Astrocyte (in vitro differentiated cells and primary cell): Measurements from ENCODE around the gene FMOD. TPM values are rescaled to one million over a fixed set of nuclear protein-coding genes. Genes with fewer than 3 reads are reported as not detected.

ENCODE experiments used
- DNase-seq: peaks from one replicate; pipeline ENCODE4 v3.0.0-alpha.2; 2010; ENCODE audit warnings: low read depth
- FAIRE-seq: peaks from 2 replicates; lab custom pipeline; 2011; peaks lifted over from hg19 to GRCh38; lab: Jason Lieb, UNC
- H2AFZ ChIP-seq: 2 replicates; pipeline ENCODE4 v1.6.0; 2012; ENCODE audit warnings: low read depth, low read length, inconsistent platforms
- H3K27ac ChIP-seq: 2 replicates; pipeline ENCODE4 v1.5.1; 2011; ENCODE audit warnings: low read depth, low read length, inconsistent platforms
- H3K27me3 ChIP-seq: 2 replicates; pipeline ENCODE4 v1.6.0; 2011; ENCODE audit warnings: low read length, inconsistent platforms; ENCODE audit not compliant: insufficient read depth
- H3K36me3 ChIP-seq: 2 replicates; pipeline ENCODE4 v1.5.1; 2011; ENCODE audit warnings: low read length, inconsistent platforms; ENCODE audit not compliant: insufficient read depth
- H3K4me1 ChIP-seq: 2 replicates; pipeline ENCODE4 v1.5.1; 2011; ENCODE audit warnings: low read length, inconsistent platforms; ENCODE audit not compliant: insufficient read depth
- H3K4me2 ChIP-seq: 2 replicates; pipeline ENCODE4 v1.6.0; 2012; ENCODE audit warnings: low read length, inconsistent platforms
- H3K4me3 ChIP-seq: 2 replicates; pipeline ENCODE4 v1.5.1; 2011; ENCODE audit warnings: low read depth, mild to moderate bottlenecking, low read length, inconsistent platforms; ENCODE audit not compliant: insufficient read depth
- H3K79me2 ChIP-seq: 2 replicates; pipeline ENCODE4 v1.6.0; 2012; ENCODE audit warnings: mild to moderate bottlenecking, low read length, inconsistent platforms; ENCODE audit not compliant: insufficient read depth
- H3K9ac ChIP-seq: 2 replicates; pipeline ENCODE4 v1.6.0; 2012; ENCODE audit warnings: mild to moderate bottlenecking, low read length, inconsistent platforms
- H3K9me3 ChIP-seq: 2 replicates; pipeline ENCODE4 v1.5.1; 2012; ENCODE audit warnings: low read depth, mild to moderate bottlenecking, low read length, inconsistent platforms; ENCODE audit not compliant: insufficient read depth
- H4K20me1 ChIP-seq: 2 replicates; pipeline ENCODE4 v1.6.0; 2012; ENCODE audit warnings: low read length, inconsistent platforms; ENCODE audit not compliant: insufficient read depth
- H3K27ac Mint-ChIP-seq: one replicate; pipeline ENCODE4 v1.8.0; 2021; ENCODE audit warnings: mild to moderate bottlenecking, mixed read lengths; ENCODE audit not compliant: unreplicated experiment
- H3K27me3 Mint-ChIP-seq: one replicate; pipeline ENCODE4 v1.8.0; 2021; ENCODE audit warnings: low read depth, mixed read lengths; ENCODE audit not compliant: unreplicated experiment
- H3K36me3 Mint-ChIP-seq: one replicate; pipeline ENCODE4 v1.8.0; 2021; ENCODE audit warnings: low read depth, mixed read lengths; ENCODE audit not compliant: unreplicated experiment
- H3K4me1 Mint-ChIP-seq: one replicate; pipeline ENCODE4 v1.8.0; 2021; ENCODE audit warnings: low read depth, mixed read lengths; ENCODE audit not compliant: unreplicated experiment
- H3K4me3 Mint-ChIP-seq: one replicate; pipeline ENCODE4 v1.8.0; 2021; ENCODE audit warnings: mild to moderate bottlenecking, moderate library complexity, mixed read lengths; ENCODE audit not compliant: unreplicated experiment
- H3K9me3 Mint-ChIP-seq: one replicate; pipeline ENCODE4 v1.8.0; 2021; ENCODE audit warnings: mild to moderate bottlenecking, mixed read lengths; ENCODE audit not compliant: unreplicated experiment
- EZH2 ChIP-seq: IDR thresholded peaks from 2 replicates; pipeline ENCODE4 v1.6.1; 2012; ENCODE audit warnings: mild to moderate bottlenecking, low read length, inconsistent platforms; ENCODE audit not compliant: insufficient read depth
- total RNA-seq: library from RNA; stranded (reverse); gene quantifications from 2 replicates; pipeline ENCODE4 v1.2.1, GENCODE V29; 2021
- TF ChIP-seq, protein P1 (sequence below): IDR thresholded peaks from 2 replicates; pipeline ENCODE4 v1.5.1; 2011; ENCODE audit warnings: low read depth, mild to moderate bottlenecking, inconsistent platforms, low read length, moderate library complexity; ENCODE audit not compliant: insufficient read depth

The FMOD gene
- total RNA-seq, 1 donor from 2014 or later = not detected

DNA sequence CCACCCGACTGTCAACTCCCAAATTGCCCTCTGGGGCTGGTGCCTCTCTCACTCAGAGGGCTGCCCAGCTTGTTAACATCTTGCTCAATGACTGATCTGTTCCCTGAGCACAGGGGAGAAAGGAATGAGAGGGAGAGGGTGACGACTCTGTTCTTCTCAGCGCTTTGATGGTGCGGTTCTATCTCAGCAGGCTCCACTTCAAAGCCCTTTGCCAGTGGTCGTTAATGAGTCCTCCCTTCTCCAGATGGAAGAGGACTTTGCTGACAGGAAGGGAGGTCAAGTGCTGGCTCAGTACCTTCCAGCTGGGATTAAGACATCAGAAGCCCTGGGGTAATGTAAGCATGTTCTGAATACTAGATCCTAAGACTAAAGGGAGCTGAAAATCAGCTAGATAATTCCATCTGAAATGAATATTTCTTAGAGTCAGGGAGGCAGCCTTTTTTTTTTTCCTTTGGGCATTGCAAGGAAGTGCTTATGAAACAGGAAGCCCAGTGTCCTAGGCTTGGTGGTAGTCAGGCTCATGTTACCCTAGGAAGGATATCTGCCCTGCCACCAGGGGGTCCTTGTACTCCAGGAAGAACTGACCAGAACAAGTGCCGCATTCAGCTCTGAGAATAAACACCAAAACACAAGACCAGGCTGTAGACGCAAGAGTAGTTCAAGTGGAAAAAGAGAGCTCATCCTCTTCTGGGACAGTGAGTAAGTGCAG is 4.7 kb downstream of the FMOD start:
- Histone ChIP-seq H2AFZ (no peak overlapping the region), H3K4me3 (no peak overlapping the region), H4K20me1 (no peaks in the 10 kb centered on the region), H3K9me3 (no peaks in the 10 kb centered on the region), H3K36me3 (no peaks in the 10 kb centered on the region), H3K79me2 (no peaks in the 10 kb centered on the region), H3K4me1 (no peaks in the 10 kb centered on the region), H3K27ac (no peak overlapping the region), H3K9ac (no peak overlapping the region), H3K27me3 (peaks cover 35% of the 10 kb centered on the region), H3K4me2 (no peak overlapping the region)
- DNase-seq (no peak), FAIRE-seq (no peak)
- TF ChIP-seq, protein P1, sequence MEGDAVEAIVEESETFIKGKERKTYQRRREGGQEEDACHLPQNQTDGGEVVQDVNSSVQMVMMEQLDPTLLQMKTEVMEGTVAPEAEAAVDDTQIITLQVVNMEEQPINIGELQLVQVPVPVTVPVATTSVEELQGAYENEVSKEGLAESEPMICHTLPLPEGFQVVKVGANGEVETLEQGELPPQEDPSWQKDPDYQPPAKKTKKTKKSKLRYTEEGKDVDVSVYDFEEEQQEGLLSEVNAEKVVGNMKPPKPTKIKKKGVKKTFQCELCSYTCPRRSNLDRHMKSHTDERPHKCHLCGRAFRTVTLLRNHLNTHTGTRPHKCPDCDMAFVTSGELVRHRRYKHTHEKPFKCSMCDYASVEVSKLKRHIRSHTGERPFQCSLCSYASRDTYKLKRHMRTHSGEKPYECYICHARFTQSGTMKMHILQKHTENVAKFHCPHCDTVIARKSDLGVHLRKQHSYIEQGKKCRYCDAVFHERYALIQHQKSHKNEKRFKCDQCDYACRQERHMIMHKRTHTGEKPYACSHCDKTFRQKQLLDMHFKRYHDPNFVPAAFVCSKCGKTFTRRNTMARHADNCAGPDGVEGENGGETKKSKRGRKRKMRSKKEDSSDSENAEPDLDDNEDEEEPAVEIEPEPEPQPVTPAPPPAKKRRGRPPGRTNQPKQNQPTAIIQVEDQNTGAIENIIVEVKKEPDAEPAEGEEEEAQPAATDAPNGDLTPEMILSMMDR = no peak
- TF ChIP-seq EZH2 = no peak
- H3K4me3 Mint-ChIP-seq = no peak overlapping the region
- H3K4me1 Mint-ChIP-seq = no peaks in the 10 kb centered on the region
- peaks cover 59% of the 10 kb centered on the region for H3K27me3 Mint-ChIP-seq
- peaks cover 5% of the 10 kb centered on the region for H3K9me3 Mint-ChIP-seq
- H3K27ac Mint-ChIP-seq = no peak overlapping the region
- H3K36me3 Mint-ChIP-seq = no peaks in the 10 kb centered on the region

DNA sequence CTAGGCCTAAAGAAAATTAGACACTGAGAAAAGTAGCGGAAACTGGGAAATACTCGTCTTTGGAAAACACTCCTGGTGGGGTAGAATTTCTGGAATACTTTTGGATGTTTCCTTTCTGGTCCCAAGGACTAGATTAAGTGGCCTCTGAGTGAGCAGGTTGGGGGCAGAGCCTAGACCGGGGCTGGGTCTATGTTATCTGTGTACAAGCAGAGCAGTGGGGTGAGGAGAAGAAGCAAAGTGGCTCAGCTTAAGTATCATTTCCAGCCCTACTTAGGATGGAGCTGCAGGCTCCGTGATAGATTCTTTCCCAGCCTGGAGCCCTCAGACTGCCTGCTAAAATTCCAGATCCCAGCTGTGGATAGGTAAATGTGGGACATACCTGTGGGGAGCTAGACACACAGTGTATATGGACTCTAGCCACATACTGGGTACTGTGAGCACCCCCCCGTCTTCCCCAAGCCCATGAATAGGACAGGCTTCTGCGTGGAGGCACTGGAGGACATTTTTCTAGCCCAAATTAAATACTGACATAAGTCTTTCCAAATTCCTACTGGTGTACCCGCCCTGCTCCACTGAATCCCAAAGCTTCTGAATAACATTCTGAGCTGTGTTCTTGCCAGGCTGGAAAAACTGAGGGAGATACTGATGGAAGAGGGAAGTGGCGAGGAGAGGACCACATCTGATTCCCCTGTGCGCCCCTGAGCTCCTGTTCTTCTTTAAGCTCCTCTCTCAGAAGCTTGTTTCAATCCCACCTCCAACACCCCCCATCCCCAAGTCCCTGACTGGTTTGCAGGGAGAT is 6.8 kb downstream of the FMOD start:
- FAIRE-seq (no peak), DNase-seq (no peak)
- Mint-ChIP-seq H3K9me3 (no peaks in the 10 kb centered on the region), H3K27me3 (peaks cover 56% of the 10 kb centered on the region), H3K4me3 (no peak overlapping the region), H3K27ac (no peak overlapping the region), H3K36me3 (no peaks in the 10 kb centered on the region), H3K4me1 (no peaks in the 10 kb centered on the region)
- no peak overlapping the region for H3K27ac ChIP-seq
- TF ChIP-seq, protein P1 = no peak
- TF ChIP-seq EZH2 = no peak
- H3K9me3 ChIP-seq = no peaks in the 10 kb centered on the region
- no peak overlapping the region for H3K4me3 ChIP-seq
- no peak overlapping the region for H3K4me2 ChIP-seq
- H3K27me3 ChIP-seq = peaks cover 42% of the 10 kb centered on the region
- H2AFZ ChIP-seq = no peak overlapping the region
- H3K36me3 ChIP-seq = no peaks in the 10 kb centered on the region
- H3K79me2 ChIP-seq = no peaks in the 10 kb centered on the region
- H3K9ac ChIP-seq = no peak overlapping the region
- H3K4me1 ChIP-seq = no peaks in the 10 kb centered on the region
- no peaks in the 10 kb centered on the region for H4K20me1 ChIP-seq
